Measurements from ENCODE around the gene KRT72. TPM values are rescaled to one million over a fixed set of nuclear protein-coding genes. Genes with fewer than 3 reads are reported as not detected.
A peak's percentile ranks its signal among the peaks of the same experiment; 100 is the strongest.

Gene KRT72
- total RNA-seq, 3 donors from 2014 or later = not detected

DNA sequence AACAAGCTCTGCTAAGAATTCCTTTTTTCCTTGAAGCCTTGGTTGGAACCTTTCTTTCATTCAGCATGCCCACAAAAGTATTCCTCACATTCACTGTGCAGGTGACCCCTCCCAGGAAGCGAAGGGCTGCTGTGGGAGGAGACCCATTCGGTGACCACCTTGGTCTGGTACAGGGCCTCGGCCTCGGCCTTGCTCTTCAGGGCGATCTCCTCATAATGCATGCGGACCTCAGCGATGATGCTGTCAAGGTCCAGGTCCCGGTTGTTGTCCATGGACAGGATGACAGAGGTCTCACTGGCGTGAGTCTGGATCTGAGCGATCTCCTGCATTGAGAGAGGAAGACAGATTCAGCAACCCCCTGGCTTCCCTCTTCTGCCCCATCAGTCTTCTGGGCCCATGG, 30.8 kb downstream of the KRT72 start:
- no peak for TF ChIP-seq CTCF (IDR thresholded peaks at IDR 0.05)
- Histone ChIP-seq H3K4me1 (ENCODE audit: low read depth) (no peaks in the 10 kb centered on the region), H3K4me3 (no peak overlapping the region), H3K9me3 (no peaks in the 10 kb centered on the region), H3K36me3 (ENCODE audit: low read depth) (no peaks in the 10 kb centered on the region)
- DNase-seq = no peak
- no peak for ATAC-seq
- intact Hi-C loops (cut with DNase I, micrococcal nuclease) = no loop called here

GRCh38 chr12:52568111-52568510, 33.2 kb downstream of the KRT72 start:
- no peak for DNase-seq
- H3K36me3 ChIP-seq (ENCODE audit: low read depth) = no peaks in the 10 kb centered on the region
- TF ChIP-seq CTCF (IDR thresholded peaks at IDR 0.05) = no peak
- no peak overlapping the region for H3K4me3 ChIP-seq
- intact Hi-C loops (cut with DNase I, micrococcal nuclease) = no loop called here
- ATAC-seq = no peak
- H3K9me3 ChIP-seq = no peaks in the 10 kb centered on the region
- H3K4me1 ChIP-seq (ENCODE audit: low read depth) = no peaks in the 10 kb centered on the region

DNA sequence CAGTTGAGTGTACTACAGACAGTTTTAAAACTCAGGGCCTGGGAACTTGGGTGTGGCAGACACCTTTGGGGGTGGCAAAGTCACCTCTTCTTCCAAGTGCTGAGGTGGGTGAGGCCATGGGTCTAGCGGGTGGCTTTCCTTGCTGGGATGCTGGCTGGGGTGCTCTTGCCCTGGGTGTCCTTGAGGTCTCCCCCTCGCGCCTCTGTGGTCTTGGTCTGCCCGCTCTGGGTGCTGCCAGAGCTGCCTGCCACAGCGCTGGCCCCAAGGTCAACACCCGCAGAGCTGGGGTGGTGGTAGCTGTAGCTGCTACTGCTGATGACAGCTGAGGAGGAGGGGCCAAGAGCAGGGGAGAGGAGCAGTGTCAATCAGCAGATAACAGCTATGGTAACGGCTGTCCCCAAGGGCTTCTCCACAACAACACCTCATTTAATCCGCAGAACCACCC, 34.4 kb downstream of the KRT72 start:
- H3K9me3 ChIP-seq = no peaks in the 10 kb centered on the region
- no peaks in the 10 kb centered on the region for H3K4me1 ChIP-seq (ENCODE audit: low read depth)
- no peak overlapping the region for H3K4me3 ChIP-seq
- DNase-seq (no peak), ATAC-seq (no peak)
- intact Hi-C loops (cut with DNase I, micrococcal nuclease) = no loop called here
- no peak for TF ChIP-seq CTCF (IDR thresholded peaks at IDR 0.05)
- no peaks in the 10 kb centered on the region for H3K36me3 ChIP-seq (ENCODE audit: low read depth)

- intact Hi-C loops (cut with DNase I, micrococcal nuclease) = no loop called here
- DNase-seq (no peak), ATAC-seq (no peak)
- Histone ChIP-seq H3K4me1 (ENCODE audit: low read depth) (no peaks in the 10 kb centered on the region), H3K36me3 (ENCODE audit: low read depth) (no peaks in the 10 kb centered on the region), H3K9me3 (no peaks in the 10 kb centered on the region), H3K4me3 (no peak overlapping the region)
- TF ChIP-seq CTCF (IDR thresholded peaks at IDR 0.05) = no peak
These were observed 36.7 kb downstream of the KRT72 start for GRCh38 chr12:52564582-52564981.

DNA sequence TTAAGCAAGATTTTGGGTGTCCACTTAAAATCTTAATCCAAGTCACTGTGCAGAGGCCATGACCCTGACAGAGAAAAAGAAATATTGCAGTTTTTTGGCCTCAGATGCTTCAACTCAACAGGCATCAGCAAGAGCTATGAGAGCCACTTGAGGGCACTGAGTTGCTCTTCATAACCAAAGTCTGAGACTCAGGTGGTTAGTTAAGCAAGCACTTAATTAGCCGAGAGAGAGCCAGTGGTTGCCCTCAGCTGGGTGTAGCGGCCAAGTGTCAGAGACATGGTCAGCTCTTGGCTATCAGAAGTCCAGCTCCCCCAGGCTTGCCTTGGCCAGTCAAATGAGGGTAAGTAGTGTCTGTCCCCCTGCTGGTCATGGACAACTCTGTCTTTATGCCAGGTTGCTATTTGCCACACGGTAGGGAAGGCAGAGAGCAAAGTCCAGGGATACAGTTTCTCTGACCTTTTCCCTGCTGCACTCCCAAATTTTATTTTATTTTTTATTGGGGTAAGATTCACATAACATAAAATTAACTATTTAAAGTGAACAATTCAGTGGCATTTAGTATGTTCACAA, 39.3 kb downstream of the KRT72 start:
- TF ChIP-seq CTCF (IDR thresholded peaks at IDR 0.05) = no peak
- Histone ChIP-seq H3K36me3 (ENCODE audit: low read depth) (no peaks in the 10 kb centered on the region), H3K4me1 (ENCODE audit: low read depth) (no peaks in the 10 kb centered on the region), H3K9me3 (no peaks in the 10 kb centered on the region), H3K4me3 (no peak overlapping the region)
- peak in 1 of 3 donors; percentile 15 for DNase-seq
- ATAC-seq = peak; percentile 50
- intact Hi-C loops (cut with DNase I, micrococcal nuclease) = no loop called here

- no peak for DNase-seq
- no peak for ATAC-seq
- Histone ChIP-seq H3K4me1 (ENCODE audit: low read depth) (no peaks in the 10 kb centered on the region), H3K36me3 (ENCODE audit: low read depth) (no peaks in the 10 kb centered on the region), H3K9me3 (no peaks in the 10 kb centered on the region), H3K4me3 (no peak overlapping the region)
- no peak for TF ChIP-seq CTCF (IDR thresholded peaks at IDR 0.05)
- intact Hi-C loops (cut with DNase I, micrococcal nuclease) = no loop called here
These were observed 41.3 kb downstream of the KRT72 start for GRCh38 chr12:52559979-52560378.

Measured in mucosa of descending colon (tissue), 3 donors.